Naive thymus-derived CD4-positive, alpha-beta T cell (primary cell): ENCODE data around the gene GFPT2. TPM values are rescaled to one million over a fixed set of nuclear protein-coding genes. Genes with fewer than 3 reads are reported as not detected.

ENCODE experiments used
- ATAC-seq: fragments of 150-1000 bp; cut with Tn5 transposase; 2 replicates; pipeline ENCODE4 v1.10.0; 2021; ENCODE audit warnings: mild to moderate bottlenecking, moderate library complexity
- CTCF ChIA-PET: fragments of 350-600 bp; sonication (Branson Sonifier 250); formaldehyde crosslinking; loops from one replicate; lab custom pipeline; 2021; ENCODE audit warnings: antibody characterized with exemption; lab: Charles Lee
- POLR2A ChIA-PET: fragments of 350-600 bp; sonication (Branson Sonifier 250); formaldehyde crosslinking; loops from one replicate; lab custom pipeline; 2021; ENCODE audit warnings: antibody characterized with exemption, inconsistent platforms; lab: Charles Lee
- DNase-seq, 9 donors: peaks; one replicate each; pipeline versions ENCODE4 v3.0.0 to v3.0.0-alpha.2; 2020 to 2022; ENCODE audit warnings: mixed read lengths in 1 of 9
- H3K27ac ChIP-seq: one replicate; pipeline ENCODE4 v1.7.0; 2013; ENCODE audit warnings: mild to moderate bottlenecking, low read depth, low read length, moderate library complexity
- H3K27me3 ChIP-seq, 2 donors: one replicate each; pipeline ENCODE4 v1.7.0; 2013; ENCODE audit warnings: low read length in 2 of 2, mild to moderate bottlenecking in 2 of 2, moderate library complexity in 2 of 2; ENCODE audit not compliant: control insufficient read depth in 2 of 2, insufficient read depth in 2 of 2
- H3K36me3 ChIP-seq, 3 experiments: 1 replicate in 2 of 3; 2 replicates in 1 of 3; pipeline ENCODE4 v1.7.0; 2013; ENCODE audit warnings: low read length in 3 of 3, mild to moderate bottlenecking in 3 of 3, moderate library complexity in 1 of 3; ENCODE audit not compliant: insufficient read depth in 3 of 3, control insufficient read depth in 2 of 3
- H3K4me1 ChIP-seq, 2 donors: one replicate each; pipeline ENCODE4 v1.7.0; 2013; ENCODE audit warnings: low read length in 2 of 2, mild to moderate bottlenecking in 2 of 2, moderate library complexity in 1 of 2; ENCODE audit not compliant: control insufficient read depth in 2 of 2, insufficient read depth in 2 of 2
- H3K4me3 ChIP-seq: 2 replicates; pipeline ENCODE4 v1.7.0; 2013; ENCODE audit warnings: mild to moderate bottlenecking, low read length
- H3K9me3 ChIP-seq, 3 experiments: 1 replicate in 2 of 3; 2 replicates in 1 of 3; pipeline ENCODE4 v1.7.0; 2013; ENCODE audit warnings: low read length in 3 of 3; ENCODE audit not compliant: control insufficient read depth in 2 of 3
- H3K27ac Mint-ChIP-seq, 9 donors: one replicate each; pipeline ENCODE4 v1.8.0; 2020 to 2022; ENCODE audit warnings: mixed read lengths in 9 of 9, mild to moderate bottlenecking in 8 of 9, moderate library complexity in 5 of 9, inconsistent platforms in 2 of 9
- H3K27me3 Mint-ChIP-seq, 5 donors: one replicate each; pipeline ENCODE4 v1.8.0; 2021 to 2022; ENCODE audit warnings: mixed read lengths in 5 of 5, mild to moderate bottlenecking in 1 of 5
- H3K36me3 Mint-ChIP-seq, 5 donors: one replicate each; pipeline ENCODE4 v1.8.0; 2020 to 2022; ENCODE audit warnings: mixed read lengths in 5 of 5, mild to moderate bottlenecking in 3 of 5, inconsistent platforms in 1 of 5
- H3K4me1 Mint-ChIP-seq, 7 donors: one replicate each; pipeline ENCODE4 v1.8.0; 2020 to 2022; ENCODE audit warnings: mixed read lengths in 7 of 7, mild to moderate bottlenecking in 3 of 7, inconsistent platforms in 1 of 7
- H3K4me3 Mint-ChIP-seq, 10 donors: one replicate each; pipeline ENCODE4 v1.8.0; 2020 to 2022; ENCODE audit warnings: mild to moderate bottlenecking in 10 of 10, mixed read lengths in 10 of 10, moderate library complexity in 6 of 10, inconsistent platforms in 2 of 10
- H3K9me3 Mint-ChIP-seq, 11 donors: one replicate each; pipeline ENCODE4 v1.8.0; 2020 to 2022; ENCODE audit warnings: mixed read lengths in 11 of 11, mild to moderate bottlenecking in 4 of 11, inconsistent platforms in 1 of 11, moderate library complexity in 1 of 11
- intact Hi-C, 2 donors: fragments of 100-400 bp; cut with micrococcal nuclease; formaldehyde crosslinking; loops; one replicate each; pipeline ENCODE4 v1.15.1; 2023
- polyA plus RNA-seq, 2 donors: library from polyadenylated mRNA; unstranded; fragments of 300-500 nt; fragmentation: Illumina TruSeq; gene quantifications; one replicate each; pipeline ENCODE4 v1.2.3, GENCODE V29; 2021
- total RNA-seq, 6 experiments: library from RNA in 5 of 6; stranded (reverse) in 5 of 6; gene quantifications; 1 replicate in 5 of 6; 2 replicates in 1 of 6; pipeline ENCODE4 v1.2.3 and lab custom pipeline; 2021 to 2026

Gene GFPT2
- total and polyA plus RNA-seq, 7 experiments from 2014 or later, result 0.16 to 0.81 TPM; not detected in 5

DNA sequence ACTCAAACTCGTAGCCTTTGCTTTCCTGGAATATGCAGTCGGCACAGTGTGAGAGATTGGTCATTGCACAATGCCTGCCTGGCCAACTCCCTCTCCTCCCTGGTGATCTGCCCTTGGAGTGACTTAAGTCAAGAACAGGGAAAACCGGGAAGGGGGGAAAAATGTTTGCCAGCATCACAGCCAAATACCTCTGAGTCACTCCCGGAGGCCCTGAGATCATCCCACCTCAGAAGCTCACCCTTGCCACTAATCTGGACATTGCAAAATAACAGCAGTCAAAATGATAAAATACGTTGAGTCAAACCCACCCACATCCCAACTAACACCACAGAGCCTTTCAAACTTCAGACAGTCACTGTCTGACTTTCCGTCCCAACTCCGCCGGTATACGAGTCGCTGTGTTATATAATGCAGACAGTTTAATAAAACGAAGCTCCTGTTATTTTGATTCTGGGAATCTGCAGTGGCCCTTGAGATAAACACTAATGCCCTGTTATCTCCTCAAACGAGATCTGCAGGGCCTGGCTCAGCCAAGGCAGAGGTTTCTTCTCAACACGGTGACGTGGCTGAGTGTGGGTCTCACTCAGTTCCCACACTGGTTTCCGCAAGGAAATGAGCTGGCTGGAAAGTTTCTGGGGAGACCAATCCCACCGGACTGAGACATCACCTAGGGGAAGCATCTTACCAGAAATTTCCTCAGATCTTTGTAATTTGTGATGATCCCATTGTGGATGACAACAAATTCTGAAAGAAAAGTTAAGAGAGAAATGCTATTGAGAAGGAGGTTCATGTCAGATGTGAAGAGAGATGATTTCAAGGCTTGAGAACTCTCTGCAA is 22.1 kb downstream of the GFPT2 start:
- Mint-ChIP-seq H3K27me3 (peaks cover 11 to 20% (median 16%) of the 10 kb centered on the region in 5 donors), H3K4me3 (no peak overlapping the region), H3K27ac (no peak overlapping the region), H3K9me3 (peaks cover 0 to 1% (median 0%) of the 10 kb centered on the region in 11 donors), H3K4me1 (no peaks in the 10 kb centered on the region), H3K36me3 (no peaks in the 10 kb centered on the region)
- no peaks in the 10 kb centered on the region for H3K27me3 ChIP-seq
- no peak for DNase-seq
- ATAC-seq, result no peak
- CTCF ChIA-PET, result no interaction called here
- no peaks in the 10 kb centered on the region for H3K36me3 ChIP-seq
- H3K9me3 ChIP-seq, result no peaks in the 10 kb centered on the region
- no peaks in the 10 kb centered on the region for H3K4me1 ChIP-seq
- no peak overlapping the region for H3K27ac ChIP-seq
- H3K4me3 ChIP-seq, result no peak overlapping the region
- intact Hi-C loops, result no loop called here
- POLR2A ChIA-PET, result interaction anchor here (0.6 kb wide), 1 partner anchor 422 kb away, joined by 4 read pairs; no protein-coding TSS in a partner anchor

DNA sequence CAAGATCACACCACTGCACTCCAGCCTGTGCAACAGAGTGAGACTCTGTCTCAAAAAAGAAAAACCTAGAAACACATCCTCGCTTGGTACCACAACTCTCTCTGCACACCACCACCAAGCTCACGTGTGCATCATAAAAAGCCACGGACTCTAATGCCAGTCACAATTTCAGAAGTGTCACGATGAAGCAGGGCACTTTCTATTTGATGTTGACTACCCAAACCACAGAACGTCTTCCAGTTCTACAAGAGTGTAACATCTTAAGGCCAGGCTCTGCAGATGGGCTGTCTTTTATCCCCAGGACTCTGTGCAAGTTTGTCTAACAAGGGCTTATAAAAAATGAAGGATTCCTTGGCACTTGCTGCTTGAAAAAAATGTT is 22.9 kb downstream of the GFPT2 start:
- Mint-ChIP-seq H3K27me3 (peaks cover 11 to 20% (median 16%) of the 10 kb centered on the region in 5 donors), H3K4me1 (no peaks in the 10 kb centered on the region), H3K36me3 (no peaks in the 10 kb centered on the region), H3K4me3 (no peak overlapping the region), H3K9me3 (peaks cover 0 to 1% (median 0%) of the 10 kb centered on the region in 11 donors), H3K27ac (no peak overlapping the region)
- intact Hi-C loops, result no loop called here
- H3K9me3 ChIP-seq, result no peaks in the 10 kb centered on the region
- H3K36me3 ChIP-seq, result no peaks in the 10 kb centered on the region
- no peak overlapping the region for H3K4me3 ChIP-seq
- DNase-seq (no peak), ATAC-seq (no peak)
- no peak overlapping the region for H3K27ac ChIP-seq
- no peaks in the 10 kb centered on the region for H3K4me1 ChIP-seq
- H3K27me3 ChIP-seq, result no peaks in the 10 kb centered on the region
- CTCF ChIA-PET, result no interaction called here
- POLR2A ChIA-PET, result no interaction called here

DNA sequence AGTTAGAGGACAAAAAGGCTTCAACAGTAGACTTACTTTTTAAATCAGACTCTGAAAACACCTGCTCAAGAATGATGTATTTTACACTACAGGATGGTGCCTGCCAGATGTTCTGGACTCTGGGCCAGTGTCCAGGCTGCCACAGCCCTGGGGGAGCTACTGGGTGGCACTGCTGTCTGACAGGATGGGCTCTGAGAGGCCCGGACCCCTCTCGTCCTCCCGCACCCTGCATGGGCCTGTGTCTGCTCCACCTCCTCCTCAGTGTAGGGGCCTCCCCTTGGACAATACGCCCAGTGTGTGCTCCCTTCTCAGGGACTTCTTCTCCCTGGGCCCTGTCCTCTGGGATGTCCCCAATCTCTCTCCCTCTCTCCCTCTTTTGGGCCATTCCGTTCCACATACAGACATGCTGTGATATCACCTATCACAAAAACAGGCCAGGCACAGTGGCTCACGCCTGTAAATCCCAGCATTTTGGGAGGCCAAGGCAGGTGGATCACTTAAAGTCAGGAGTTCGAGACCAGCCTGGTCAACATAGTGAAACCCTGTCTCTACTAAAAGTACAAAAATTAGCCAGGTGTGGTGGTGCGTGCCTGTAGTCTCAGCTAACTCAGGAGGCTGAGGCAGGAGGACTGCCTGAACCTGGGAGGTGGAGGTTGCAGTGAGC is 23.4 kb downstream of the GFPT2 start:
- POLR2A ChIA-PET, result interaction anchor here (1.4 kb wide), 1 partner anchor 36 kb away, joined by 3 read pairs; no protein-coding TSS in a partner anchor
- Histone ChIP-seq H3K27me3 (no peaks in the 10 kb centered on the region), H3K36me3 (no peaks in the 10 kb centered on the region), H3K4me3 (no peak overlapping the region), H3K4me1 (no peaks in the 10 kb centered on the region), H3K27ac (no peak overlapping the region), H3K9me3 (no peaks in the 10 kb centered on the region)
- intact Hi-C loops, result loop anchor here in 1 of 2 donors (2.0 kb wide), 1 partner anchor 203 kb away; no protein-coding TSS in a partner anchor
- Mint-ChIP-seq H3K27me3 (peaks cover 11 to 20% (median 16%) of the 10 kb centered on the region in 5 donors), H3K4me3 (no peak overlapping the region), H3K4me1 (no peaks in the 10 kb centered on the region), H3K9me3 (peaks cover 0 to 1% (median 0%) of the 10 kb centered on the region in 11 donors), H3K36me3 (no peaks in the 10 kb centered on the region), H3K27ac (peak overlapping the region in 1 of 9 donors; percentile 66)
- DNase-seq (no peak), ATAC-seq (no peak)
- CTCF ChIA-PET, result interaction anchor here (0.6 to 2.0 kb wide), 3 partner anchors 14 to 149 kb away, joined by 4 to 30 read pairs (median 20); no protein-coding TSS in a partner anchor

DNA sequence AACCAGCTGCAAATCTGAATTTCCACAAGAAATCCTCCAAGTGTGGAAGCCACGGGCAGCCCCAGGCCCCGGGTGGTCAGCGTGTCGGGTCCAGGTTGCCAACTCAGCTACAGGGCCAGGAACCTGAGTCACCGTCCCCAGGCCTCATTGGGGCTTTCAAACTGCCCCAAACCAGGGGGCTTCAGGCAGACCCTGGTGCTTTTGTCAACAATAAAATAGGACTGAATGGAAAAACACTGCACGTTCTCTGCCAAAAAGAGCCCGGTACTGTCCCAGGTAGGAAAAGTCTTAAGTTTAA is 24.0 kb downstream of the GFPT2 start:
- Histone ChIP-seq H3K27ac (no peak overlapping the region), H3K4me3 (no peak overlapping the region), H3K4me1 (no peaks in the 10 kb centered on the region), H3K36me3 (no peaks in the 10 kb centered on the region), H3K27me3 (no peaks in the 10 kb centered on the region), H3K9me3 (no peaks in the 10 kb centered on the region)
- DNase-seq (no peak), ATAC-seq (no peak)
- CTCF ChIA-PET, result interaction anchor here (0.6 to 2.0 kb wide), 15 partner anchors 9 to 390 kb away, joined by 3 to 30 read pairs (median 4); no protein-coding TSS in a partner anchor
- no peaks in the 10 kb centered on the region for H3K36me3 Mint-ChIP-seq
- no peaks in the 10 kb centered on the region for H3K4me1 Mint-ChIP-seq
- peak overlapping the region in 2 of 9 donors; percentile 25 to 62 for H3K27ac Mint-ChIP-seq
- H3K27me3 Mint-ChIP-seq, result peaks cover 8 to 20% (median 12%) of the 10 kb centered on the region in 5 donors
- no peak overlapping the region for H3K4me3 Mint-ChIP-seq
- POLR2A ChIA-PET, result interaction anchor here (1.4 kb wide), 1 partner anchor 35 kb away, joined by 3 read pairs; no protein-coding TSS in a partner anchor
- intact Hi-C loops, result loop anchor here in 1 of 2 donors (2.0 kb wide), 1 partner anchor 202 kb away; no protein-coding TSS in a partner anchor
- H3K9me3 Mint-ChIP-seq, result peaks cover 0 to 1% (median 0%) of the 10 kb centered on the region in 11 donors

DNA sequence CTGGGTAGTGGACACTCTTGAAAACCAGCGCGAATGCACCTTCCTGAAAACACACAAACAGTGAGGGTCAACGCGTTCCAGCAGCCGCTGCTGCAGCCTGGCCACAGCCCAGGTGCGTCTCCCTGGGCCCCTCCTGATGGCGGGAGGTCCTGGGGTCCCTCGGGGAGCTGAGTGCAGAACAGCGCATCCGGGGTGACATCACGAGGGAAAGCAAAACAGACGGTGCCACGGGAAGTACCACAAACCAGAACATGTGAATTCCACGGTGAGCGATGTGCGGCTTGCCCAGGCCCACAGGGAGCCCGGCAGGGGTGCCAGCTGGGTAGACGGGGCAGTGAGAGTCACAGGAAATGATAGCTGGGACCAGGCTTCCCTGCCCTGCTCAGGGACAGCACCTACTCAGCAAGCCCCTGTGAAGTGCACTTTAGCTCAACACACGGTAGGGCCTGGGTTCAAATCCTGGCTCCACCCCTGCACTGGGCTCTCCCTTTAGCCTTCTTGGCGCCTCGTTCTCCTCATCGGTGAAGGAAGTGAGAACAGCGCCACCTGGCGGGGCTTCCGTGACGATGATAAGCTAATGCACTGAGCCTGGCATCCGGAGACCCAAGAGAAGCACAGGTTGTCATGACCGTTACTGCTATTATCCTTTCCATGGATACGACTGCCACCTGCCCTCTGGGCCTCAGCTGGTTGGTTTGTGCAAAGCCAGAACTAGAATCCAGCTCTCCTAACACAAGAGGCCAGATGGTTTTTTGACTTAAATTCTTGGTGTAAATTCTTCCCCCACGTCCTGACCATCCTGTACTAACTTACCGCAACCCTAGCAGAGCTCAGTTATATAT is 24.6 kb downstream of the GFPT2 start:
- no peak overlapping the region for H3K4me3 ChIP-seq
- no peaks in the 10 kb centered on the region for H3K4me1 ChIP-seq
- peaks cover 0 to 3% (median 0%) of the 10 kb centered on the region in 7 donors for H3K4me1 Mint-ChIP-seq
- H3K36me3 ChIP-seq, result no peaks in the 10 kb centered on the region
- H3K27ac ChIP-seq, result no peak overlapping the region
- ChIA-PET CTCF (interaction anchor here (0.6 to 2.0 kb wide), 16 partner anchors 9 to 390 kb away, joined by 3 to 30 read pairs (median 4); no protein-coding TSS in a partner anchor), POLR2A (interaction anchor here (1.4 kb wide), 1 partner anchor 34 kb away, joined by 3 read pairs; no protein-coding TSS in a partner anchor)
- ATAC-seq (peak; percentile 91), DNase-seq (peak; percentile 60 to 79 (median 75))
- intact Hi-C loops, result loop anchor here (1.0 to 2.0 kb wide), 3 partner anchors 35 to 202 kb away; no protein-coding TSS in a partner anchor
- no peaks in the 10 kb centered on the region for H3K9me3 ChIP-seq
- no peak overlapping the region for H3K27ac Mint-ChIP-seq
- peaks cover 0 to 1% (median 0%) of the 10 kb centered on the region in 11 donors for H3K9me3 Mint-ChIP-seq
- H3K4me3 Mint-ChIP-seq, result no peak overlapping the region
- H3K36me3 Mint-ChIP-seq, result no peaks in the 10 kb centered on the region
- no peaks in the 10 kb centered on the region for H3K27me3 ChIP-seq
- H3K27me3 Mint-ChIP-seq, result peaks cover 4 to 19% (median 9%) of the 10 kb centered on the region in 5 donors
